Mesendoderm (in vitro differentiated cells): ENCODE data around the gene DNAL4.

Source experiments
- DNase-seq: peaks from one replicate; pipeline ENCODE4 v3.0.0; 2013
- H2AK5ac ChIP-seq: 2 replicates; pipeline ENCODE4 v1.6.1; 2013; ENCODE audit warnings: low read length, inconsistent platforms
- H2BK120ac ChIP-seq: 2 replicates; pipeline ENCODE4 v1.6.1; 2013; ENCODE audit warnings: low read depth, mild to moderate bottlenecking, low read length, moderate library complexity, mixed read lengths
- H2BK15ac ChIP-seq: replicated peaks from 2 replicates; pipeline ENCODE4 v1.6.1; 2013; ENCODE audit warnings: low read depth, mild to moderate bottlenecking, moderate library complexity
- H2BK5ac ChIP-seq: 2 replicates; pipeline ENCODE4 v1.6.1; 2013; ENCODE audit warnings: low read length, inconsistent platforms
- H3K18ac ChIP-seq: 2 replicates; pipeline ENCODE4 v1.6.1; 2013; ENCODE audit warnings: mild to moderate bottlenecking, low read length, mixed read lengths
- H3K23ac ChIP-seq: one replicate; pipeline ENCODE4 v1.6.1; 2013; ENCODE audit warnings: low read length
- H3K27ac ChIP-seq: 2 replicates; pipeline ENCODE4 v1.5.1; 2013; ENCODE audit warnings: low read depth, mild to moderate bottlenecking, inconsistent platforms, low read length, moderate library complexity
- H3K27me3 ChIP-seq: 2 replicates; pipeline ENCODE4 v1.6.1; 2013; ENCODE audit warnings: low read length, control low read depth, mild to moderate bottlenecking, inconsistent platforms; ENCODE audit not compliant: insufficient read depth, poor library complexity
- H3K36me3 ChIP-seq: 2 replicates; pipeline ENCODE4 v1.6.1; 2013; ENCODE audit warnings: low read length, inconsistent platforms; ENCODE audit not compliant: control insufficient read depth, insufficient read depth
- H3K4ac ChIP-seq: one replicate; pipeline ENCODE4 v1.6.1; 2013; ENCODE audit warnings: low read depth, mild to moderate bottlenecking, low read length, moderate library complexity
- H3K4me1 ChIP-seq: 2 replicates; pipeline ENCODE4 v1.6.1; 2013; ENCODE audit warnings: low read depth, low read length, inconsistent platforms; ENCODE audit not compliant: control insufficient read depth
- H3K4me2 ChIP-seq: 2 replicates; pipeline ENCODE4 v1.6.1; 2013; ENCODE audit warnings: low read length
- H3K4me3 ChIP-seq: 2 replicates; pipeline ENCODE4 v1.5.1; 2013; ENCODE audit warnings: mild to moderate bottlenecking, low read length
- H3K56ac ChIP-seq: one replicate; pipeline ENCODE4 v1.6.1; 2013; ENCODE audit warnings: low read length
- H3K79me1 ChIP-seq: 2 replicates; pipeline ENCODE4 v1.6.1; 2013; ENCODE audit warnings: low read length, inconsistent platforms
- H3K79me2 ChIP-seq: 2 replicates; pipeline ENCODE4 v1.6.1; 2013; ENCODE audit warnings: mild to moderate bottlenecking, low read length; ENCODE audit not compliant: control insufficient read depth, insufficient read depth
- H3K9ac ChIP-seq: 2 replicates; pipeline ENCODE4 v1.6.1; 2013; ENCODE audit warnings: low read length, inconsistent platforms
- H4K5ac ChIP-seq: one replicate; pipeline ENCODE4 v1.6.1; 2013; ENCODE audit warnings: low read length
- H4K8ac ChIP-seq: one replicate; pipeline ENCODE4 v1.6.1; 2013; ENCODE audit warnings: low read depth, mild to moderate bottlenecking, control low read depth, low read length, moderate library complexity
- WGBS: extraction: QIAGEN DNeasy Blood & Tissue Kit; methylation state at CpG from one replicate; pipeline ENCODE4 v1.1.7; 2013; ENCODE audit warnings: low lambda C conversion rate, missing lambda C conversion rate; ENCODE audit not compliant: insufficient coverage; ENCODE audit errors: extremely low coverage; 5-methylcytosine and 5-hydroxymethylcytosine counted together

The DNAL4 gene

DNA sequence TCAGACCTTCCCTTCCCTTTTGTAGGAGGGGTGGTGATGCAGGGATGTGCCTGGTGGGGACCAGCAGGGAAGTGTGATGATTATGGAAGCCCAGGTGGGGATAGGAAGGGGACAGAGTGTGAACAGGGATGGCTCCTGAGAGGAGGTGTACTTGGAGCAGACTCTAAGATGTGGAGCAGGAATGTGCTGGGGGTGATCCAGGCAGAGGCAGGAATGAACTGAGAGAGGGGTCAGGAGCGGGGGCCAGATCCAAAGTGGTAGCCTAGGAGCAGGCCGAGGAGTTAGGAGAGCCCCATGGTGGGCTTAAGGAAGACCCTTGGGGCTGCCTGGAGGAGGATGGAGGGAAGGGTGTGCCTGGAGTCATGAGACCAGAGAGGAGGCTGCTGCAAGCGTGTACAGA is 46.2 kb upstream of the DNAL4 start:
- no peak overlapping the region for H2BK5ac ChIP-seq
- H4K8ac ChIP-seq: no peak overlapping the region
- no peak overlapping the region for H3K4me3 ChIP-seq
- WGBS: no CpG with 5 or more reads among the region's 3 CpGs
- no peaks in the 10 kb centered on the region for H3K4me1 ChIP-seq
- no peak for DNase-seq
- H3K23ac ChIP-seq: no peak overlapping the region
- no peaks in the 10 kb centered on the region for H3K79me2 ChIP-seq
- no peaks in the 10 kb centered on the region for H3K79me1 ChIP-seq
- H3K36me3 ChIP-seq: no peaks in the 10 kb centered on the region
- no peak overlapping the region for H3K27ac ChIP-seq
- H3K4me2 ChIP-seq: no peak overlapping the region
- H4K5ac ChIP-seq: no peak overlapping the region
- H2AK5ac ChIP-seq: no peak overlapping the region
- no peak overlapping the region for H3K4ac ChIP-seq
- H3K27me3 ChIP-seq: peaks cover 18% of the 10 kb centered on the region
- H2BK15ac ChIP-seq: no peak overlapping the region
- no peak overlapping the region for H3K18ac ChIP-seq
- no peak overlapping the region for H2BK120ac ChIP-seq
- H3K56ac ChIP-seq: no peak overlapping the region
- H3K9ac ChIP-seq: no peak overlapping the region

DNA sequence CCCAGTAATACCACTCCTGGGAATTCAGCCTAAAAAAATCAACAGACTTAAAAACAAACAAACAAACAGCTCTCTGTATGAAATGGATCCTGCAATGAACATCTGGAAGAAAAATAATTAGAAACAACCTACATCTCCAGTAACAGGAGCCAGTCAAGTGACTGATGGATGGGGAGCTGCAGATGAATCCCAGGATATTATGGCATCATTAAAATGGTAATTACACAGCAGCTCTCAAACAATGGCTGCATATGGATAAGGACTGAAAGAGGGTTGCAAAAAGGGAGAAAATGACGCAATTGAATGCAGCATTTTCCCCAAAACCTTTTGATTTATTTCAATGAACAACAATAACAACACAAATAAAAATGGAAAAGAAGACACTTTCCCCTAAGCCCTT is 45.7 kb upstream of the DNAL4 start:
- Histone ChIP-seq H2BK15ac (no peak overlapping the region), H3K79me1 (no peaks in the 10 kb centered on the region), H3K18ac (no peak overlapping the region), H4K8ac (no peak overlapping the region), H4K5ac (no peak overlapping the region), H3K56ac (no peak overlapping the region), H3K4me3 (no peak overlapping the region), H3K27me3 (peaks cover 18% of the 10 kb centered on the region), H3K23ac (no peak overlapping the region), H3K79me2 (no peaks in the 10 kb centered on the region), H2BK5ac (no peak overlapping the region), H2AK5ac (no peak overlapping the region), H3K27ac (no peak overlapping the region), H3K4me1 (no peaks in the 10 kb centered on the region), H3K9ac (no peak overlapping the region), H3K36me3 (no peaks in the 10 kb centered on the region), H3K4ac (no peak overlapping the region), H2BK120ac (no peak overlapping the region), H3K4me2 (no peak overlapping the region)
- no peak for DNase-seq
- WGBS: no CpG with 5 or more reads among the region's 1 CpG

DNA sequence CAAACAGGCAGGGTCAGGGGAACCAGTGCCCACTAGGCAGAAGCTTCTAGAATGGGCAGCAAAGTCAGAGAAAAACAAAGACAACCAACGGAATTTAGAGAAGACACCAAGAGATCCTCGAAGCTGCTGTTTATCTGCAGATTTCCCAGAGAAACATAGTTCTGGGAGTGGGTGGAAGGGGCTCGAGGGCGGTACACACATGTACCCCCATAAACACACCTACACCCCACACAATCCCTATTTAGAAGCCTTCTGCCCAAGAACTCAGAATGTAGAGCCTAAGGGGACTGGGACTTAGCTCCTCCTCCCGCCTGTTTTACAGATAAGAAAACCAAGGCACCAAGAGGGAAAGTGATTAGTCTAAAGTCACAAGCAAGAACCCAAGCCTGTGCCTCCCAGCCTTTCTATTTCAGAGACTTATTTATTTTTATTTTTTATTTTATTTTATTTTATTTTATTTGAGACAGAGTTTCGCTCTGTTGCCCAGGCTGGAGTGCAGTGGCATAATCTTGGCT is 43.5 kb upstream of the DNAL4 start:
- H3K4me3 ChIP-seq: no peak overlapping the region
- no peak overlapping the region for H2BK5ac ChIP-seq
- H2BK15ac ChIP-seq: no peak overlapping the region
- H2BK120ac ChIP-seq: no peak overlapping the region
- H3K9ac ChIP-seq: no peak overlapping the region
- no peak overlapping the region for H4K5ac ChIP-seq
- no peak overlapping the region for H4K8ac ChIP-seq
- H2AK5ac ChIP-seq: no peak overlapping the region
- no peaks in the 10 kb centered on the region for H3K4me1 ChIP-seq
- H3K27me3 ChIP-seq: peaks cover 7% of the 10 kb centered on the region
- no CpG with 5 or more reads among the region's 6 CpGs for WGBS
- no peak overlapping the region for H3K4ac ChIP-seq
- no peak overlapping the region for H3K27ac ChIP-seq
- no peaks in the 10 kb centered on the region for H3K79me2 ChIP-seq
- H3K79me1 ChIP-seq: no peaks in the 10 kb centered on the region
- H3K36me3 ChIP-seq: no peaks in the 10 kb centered on the region
- H3K23ac ChIP-seq: no peak overlapping the region
- no peak overlapping the region for H3K18ac ChIP-seq
- H3K56ac ChIP-seq: no peak overlapping the region
- no peak overlapping the region for H3K4me2 ChIP-seq
- DNase-seq: no peak

- Histone ChIP-seq H3K4me3 (no peak overlapping the region), H2AK5ac (no peak overlapping the region), H2BK120ac (no peak overlapping the region), H4K5ac (no peak overlapping the region), H2BK15ac (no peak overlapping the region), H3K18ac (no peak overlapping the region), H3K27ac (no peak overlapping the region), H3K79me1 (no peaks in the 10 kb centered on the region), H2BK5ac (no peak overlapping the region), H3K56ac (no peak overlapping the region), H3K23ac (no peak overlapping the region), H3K4me1 (no peaks in the 10 kb centered on the region), H3K9ac (no peak overlapping the region), H3K4ac (no peak overlapping the region), H3K79me2 (no peaks in the 10 kb centered on the region), H4K8ac (no peak overlapping the region), H3K36me3 (no peaks in the 10 kb centered on the region), H3K27me3 (no peaks in the 10 kb centered on the region), H3K4me2 (no peak overlapping the region)
- no CpG with 5 or more reads among the region's 19 CpGs for WGBS
- no peak for DNase-seq
Observed at GRCh38 chr22:38835888-38836301, 42.0 kb upstream of the DNAL4 start.

- DNase-seq: no peak
- WGBS: no CpG with 5 or more reads among the region's 5 CpGs
Observed at GRCh38 chr22:38834991-38835390, 41.0 kb upstream of the DNAL4 start.

GRCh38 chr22:38834215-38834953 is 40.4 kb upstream of the DNAL4 start:
- no peaks in the 10 kb centered on the region for H3K79me1 ChIP-seq
- no peak overlapping the region for H3K4me2 ChIP-seq
- no peak overlapping the region for H4K8ac ChIP-seq
- no peaks in the 10 kb centered on the region for H3K79me2 ChIP-seq
- H3K4ac ChIP-seq: no peak overlapping the region
- no peak overlapping the region for H3K27ac ChIP-seq
- no peak overlapping the region for H3K9ac ChIP-seq
- no peak overlapping the region for H3K56ac ChIP-seq
- H4K5ac ChIP-seq: no peak overlapping the region
- H3K23ac ChIP-seq: no peak overlapping the region
- no peaks in the 10 kb centered on the region for H3K36me3 ChIP-seq
- H2AK5ac ChIP-seq: no peak overlapping the region
- no peak overlapping the region for H2BK5ac ChIP-seq
- H3K4me1 ChIP-seq: no peaks in the 10 kb centered on the region
- H3K4me3 ChIP-seq: no peak overlapping the region
- no peak overlapping the region for H2BK120ac ChIP-seq
- no CpG with 5 or more reads among the region's 13 CpGs for WGBS
- no peaks in the 10 kb centered on the region for H3K27me3 ChIP-seq
- no peak for DNase-seq
- no peak overlapping the region for H2BK15ac ChIP-seq
- no peak overlapping the region for H3K18ac ChIP-seq

More at GRCh38 chr22:38834991-38835390, 41.0 kb upstream of the DNAL4 start:
- H2BK5ac ChIP-seq: no peak overlapping the region
- H2AK5ac ChIP-seq: no peak overlapping the region
- H3K36me3 ChIP-seq: no peaks in the 10 kb centered on the region
- H3K23ac ChIP-seq: no peak overlapping the region
- H3K4me2 ChIP-seq: no peak overlapping the region
- H3K18ac ChIP-seq: no peak overlapping the region
- no peak overlapping the region for H3K56ac ChIP-seq
- no peak overlapping the region for H3K27ac ChIP-seq
- no peaks in the 10 kb centered on the region for H3K27me3 ChIP-seq
- H2BK15ac ChIP-seq: no peak overlapping the region
- H3K4ac ChIP-seq: no peak overlapping the region
- no peak overlapping the region for H3K9ac ChIP-seq
- H2BK120ac ChIP-seq: no peak overlapping the region
- H4K8ac ChIP-seq: no peak overlapping the region
- H3K4me3 ChIP-seq: no peak overlapping the region
- no peaks in the 10 kb centered on the region for H3K79me2 ChIP-seq
- H3K79me1 ChIP-seq: no peaks in the 10 kb centered on the region
- no peak overlapping the region for H4K5ac ChIP-seq
- H3K4me1 ChIP-seq: no peaks in the 10 kb centered on the region
